Peyer's patch (tissue), 4 donors: ENCODE results near the gene ATP7B. TPM values are rescaled to one million over a fixed set of nuclear protein-coding genes. Genes with fewer than 3 reads are reported as not detected.

Experiments
- DNase-seq, 3 donors: peaks; one replicate each; pipeline ENCODE4 v3.0.0-alpha.2; 2017 to 2019
- H3K27ac ChIP-seq, 4 donors: fragments of 200-600 bp; sonication (generic); one replicate each; pipeline ENCODE4 v1.5.1; 2016 to 2019
- H3K27me3 ChIP-seq, 2 donors: fragments of 200-600 bp; sonication (generic); one replicate each; pipeline ENCODE4 v1.5.1; 2019
- H3K36me3 ChIP-seq, 3 donors: fragments of 200-600 bp; sonication (generic); one replicate each; pipeline ENCODE4 v1.5.1; 2016 to 2019
- H3K4me1 ChIP-seq, 4 donors: fragments of 200-600 bp; sonication (generic); one replicate each; pipeline ENCODE4 v1.5.1; 2016 to 2019
- H3K4me3 ChIP-seq, 4 donors: fragments of 200-600 bp; sonication (generic); 1 replicate in 3 of 4; 2 replicates in 1 of 4; pipeline ENCODE4 v1.5.1; 2016 to 2019; ENCODE audit warnings: mild to moderate bottlenecking in 1 of 4
- H3K9me3 ChIP-seq, 4 donors: fragments of 200-600 bp; sonication (generic); one replicate each; pipeline ENCODE4 v1.5.1; 2016 to 2019; ENCODE audit warnings: mild to moderate bottlenecking in 1 of 4
- POLR2A ChIP-seq, 2 donors: fragments of 450-650 bp; IDR thresholded peaks; one replicate each; pipeline ENCODE4 v1.5.1; 2017; ENCODE audit warnings: antibody characterized with exemption in 2 of 2, mild to moderate bottlenecking in 2 of 2, moderate library complexity in 2 of 2
- total RNA-seq, 4 donors: library from RNA; depleted of rRNA; stranded (reverse); fragments of >200 nt; gene quantifications; one replicate each; pipeline ENCODE4 v1.1.0, GENCODE V29; 2016
- TF ChIP-seq, protein P1 (sequence below), 6 experiments: fragments of 450-650 bp in 4 of 6; fragments of 200-600 bp in 2 of 6; sonication (generic) in 1 of 6; IDR thresholded peaks; one replicate each; pipeline ENCODE4 v1.5.1; 2017 to 2019; ENCODE audit warnings: antibody characterized with exemption in 6 of 6, mild to moderate bottlenecking in 3 of 6, moderate library complexity in 1 of 6

ATP7B gene
- total RNA-seq, 4 donors from 2014 or later = 5.0 to 40.2 (median 33.0) TPM

DNA sequence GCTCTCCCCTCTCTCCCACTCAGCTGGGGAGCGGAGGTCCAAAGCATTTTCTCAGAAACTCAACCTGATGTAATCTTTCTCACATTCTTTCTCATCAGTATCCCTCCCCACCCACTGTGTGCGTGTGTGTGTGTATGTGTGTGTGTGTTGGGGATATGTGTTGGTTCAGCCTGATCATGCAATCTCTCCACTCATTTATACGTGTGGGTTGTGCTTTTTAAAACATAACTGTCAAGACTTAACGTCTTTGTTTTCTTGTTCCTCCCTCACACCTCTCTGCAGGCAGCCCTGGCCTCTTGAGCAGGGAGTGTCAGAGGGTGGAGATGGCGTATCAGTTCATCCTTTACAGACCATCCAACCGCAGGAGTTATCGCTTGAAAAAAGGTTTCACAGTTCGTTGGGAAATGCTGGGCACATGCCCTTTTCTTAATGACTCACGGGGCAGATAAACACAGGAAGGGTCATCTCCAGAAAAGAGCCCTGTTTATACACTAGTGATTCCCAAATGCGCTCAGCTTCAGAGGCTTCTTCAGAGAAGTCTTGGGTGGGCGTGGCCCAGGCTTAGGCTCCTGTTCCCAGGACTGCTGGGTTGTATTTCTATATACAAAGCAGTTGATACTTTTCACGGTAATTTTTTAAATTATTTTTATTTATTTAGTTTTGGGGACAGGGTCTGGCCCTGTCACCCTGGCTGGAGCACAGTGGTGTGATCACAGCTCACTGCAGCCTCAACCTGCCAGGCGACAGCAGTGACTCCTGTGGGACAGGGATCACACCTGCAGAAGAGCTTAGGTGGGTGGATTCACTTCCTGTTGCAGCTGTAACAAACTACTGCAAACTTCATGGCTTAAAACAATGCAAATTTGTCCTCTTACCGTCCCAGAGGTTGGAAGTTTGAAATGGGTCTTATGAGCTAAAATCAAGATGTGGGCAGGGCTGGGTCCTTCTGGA, 89.2 kb downstream of the ATP7B start:
- H3K27ac ChIP-seq = no peak overlapping the region
- H3K9me3 ChIP-seq = no peaks in the 10 kb centered on the region
- no peaks in the 10 kb centered on the region for H3K27me3 ChIP-seq
- no peaks in the 10 kb centered on the region for H3K4me1 ChIP-seq
- H3K36me3 ChIP-seq = peaks cover 0 to 4% (median 0%) of the 10 kb centered on the region in 3 donors
- no peak overlapping the region for H3K4me3 ChIP-seq
- TF ChIP-seq POLR2A (IDR thresholded peaks at IDR 0.05) = no peak
- TF ChIP-seq, protein P1, sequence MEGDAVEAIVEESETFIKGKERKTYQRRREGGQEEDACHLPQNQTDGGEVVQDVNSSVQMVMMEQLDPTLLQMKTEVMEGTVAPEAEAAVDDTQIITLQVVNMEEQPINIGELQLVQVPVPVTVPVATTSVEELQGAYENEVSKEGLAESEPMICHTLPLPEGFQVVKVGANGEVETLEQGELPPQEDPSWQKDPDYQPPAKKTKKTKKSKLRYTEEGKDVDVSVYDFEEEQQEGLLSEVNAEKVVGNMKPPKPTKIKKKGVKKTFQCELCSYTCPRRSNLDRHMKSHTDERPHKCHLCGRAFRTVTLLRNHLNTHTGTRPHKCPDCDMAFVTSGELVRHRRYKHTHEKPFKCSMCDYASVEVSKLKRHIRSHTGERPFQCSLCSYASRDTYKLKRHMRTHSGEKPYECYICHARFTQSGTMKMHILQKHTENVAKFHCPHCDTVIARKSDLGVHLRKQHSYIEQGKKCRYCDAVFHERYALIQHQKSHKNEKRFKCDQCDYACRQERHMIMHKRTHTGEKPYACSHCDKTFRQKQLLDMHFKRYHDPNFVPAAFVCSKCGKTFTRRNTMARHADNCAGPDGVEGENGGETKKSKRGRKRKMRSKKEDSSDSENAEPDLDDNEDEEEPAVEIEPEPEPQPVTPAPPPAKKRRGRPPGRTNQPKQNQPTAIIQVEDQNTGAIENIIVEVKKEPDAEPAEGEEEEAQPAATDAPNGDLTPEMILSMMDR (IDR thresholded peaks at IDR 0.05) = no peak
- DNase-seq = no peak

DNA sequence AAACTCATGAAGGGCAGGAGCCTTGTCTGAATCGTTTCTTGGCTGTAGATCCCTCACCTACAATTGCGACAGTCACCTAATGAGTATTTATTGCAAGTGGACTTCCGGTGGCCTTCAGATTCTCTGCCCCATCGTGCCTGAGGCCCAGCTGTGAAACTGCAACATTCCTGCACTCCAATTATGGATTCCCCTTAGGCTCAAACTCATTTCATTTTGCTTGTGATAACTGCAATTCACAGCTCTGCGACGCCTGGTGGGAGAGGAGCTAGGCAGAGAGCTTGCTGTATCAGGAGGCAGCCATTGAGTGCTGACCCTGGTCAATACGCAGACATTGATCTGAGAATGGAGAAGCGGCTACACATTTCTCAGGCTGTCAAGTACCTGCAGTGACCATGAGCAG, 90.5 kb downstream of the ATP7B start:
- no peak for DNase-seq
- TF ChIP-seq POLR2A (IDR thresholded peaks at IDR 0.05) = no peak
- TF ChIP-seq, protein P1 (IDR thresholded peaks at IDR 0.05) = no peak
- Histone ChIP-seq H3K27me3 (no peaks in the 10 kb centered on the region), H3K27ac (no peak overlapping the region), H3K4me3 (no peak overlapping the region), H3K9me3 (no peaks in the 10 kb centered on the region), H3K36me3 (peaks cover 0 to 4% (median 0%) of the 10 kb centered on the region in 3 donors), H3K4me1 (no peaks in the 10 kb centered on the region)

DNA sequence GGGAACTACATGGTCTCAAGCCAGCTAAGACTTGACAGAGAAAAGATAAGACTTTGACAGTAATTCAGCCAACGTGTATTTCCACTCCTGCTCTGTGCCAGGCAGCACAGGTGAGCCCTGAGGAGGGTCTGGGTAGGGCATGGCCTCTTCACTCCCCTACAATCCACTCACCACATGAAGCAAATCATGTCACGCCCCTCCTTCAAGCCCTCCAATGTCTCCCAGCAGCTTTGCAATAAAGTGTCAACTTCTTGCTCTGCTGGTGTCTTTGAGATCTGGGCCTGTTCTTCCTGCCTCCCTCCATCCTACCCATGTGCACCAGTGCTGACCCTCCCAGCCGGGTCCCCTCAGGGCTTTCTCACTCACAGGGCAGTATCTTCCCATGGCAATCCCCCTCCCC, 91.0 kb downstream of the ATP7B start:
- Histone ChIP-seq H3K4me1 (no peaks in the 10 kb centered on the region), H3K4me3 (no peak overlapping the region), H3K9me3 (no peaks in the 10 kb centered on the region), H3K36me3 (peaks cover 0 to 4% (median 0%) of the 10 kb centered on the region in 3 donors), H3K27me3 (no peaks in the 10 kb centered on the region), H3K27ac (no peak overlapping the region)
- TF ChIP-seq, protein P1 (IDR thresholded peaks at IDR 0.05) = no peak
- no peak for TF ChIP-seq POLR2A (IDR thresholded peaks at IDR 0.05)
- DNase-seq = no peak

DNA sequence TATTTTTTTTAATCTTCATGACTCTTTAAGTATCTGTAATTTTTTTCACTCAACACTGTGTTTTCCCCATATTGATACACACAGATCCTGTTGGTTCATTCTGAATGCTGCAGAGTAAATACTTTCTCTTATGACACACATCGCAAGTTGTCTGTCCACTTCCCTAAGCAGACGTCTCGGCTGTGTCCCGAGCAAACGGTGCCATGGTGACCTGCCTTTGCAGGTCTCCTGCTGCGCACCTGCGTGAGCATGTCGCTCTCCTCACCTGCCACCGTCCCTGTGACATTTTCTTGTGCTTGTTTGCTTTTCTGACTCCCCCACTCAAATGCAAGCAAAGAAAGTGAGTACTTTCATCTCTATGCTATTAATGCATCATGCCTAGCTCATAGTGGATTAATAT, 91.7 kb downstream of the ATP7B start:
- TF ChIP-seq POLR2A (IDR thresholded peaks at IDR 0.05) = no peak
- TF ChIP-seq, protein P1 (IDR thresholded peaks at IDR 0.05) = no peak
- no peaks in the 10 kb centered on the region for H3K27me3 ChIP-seq
- no peak overlapping the region for H3K27ac ChIP-seq
- DNase-seq = no peak
- no peaks in the 10 kb centered on the region for H3K9me3 ChIP-seq
- H3K36me3 ChIP-seq = peaks cover 0 to 4% (median 0%) of the 10 kb centered on the region in 3 donors
- no peaks in the 10 kb centered on the region for H3K4me1 ChIP-seq
- no peak overlapping the region for H3K4me3 ChIP-seq

DNA sequence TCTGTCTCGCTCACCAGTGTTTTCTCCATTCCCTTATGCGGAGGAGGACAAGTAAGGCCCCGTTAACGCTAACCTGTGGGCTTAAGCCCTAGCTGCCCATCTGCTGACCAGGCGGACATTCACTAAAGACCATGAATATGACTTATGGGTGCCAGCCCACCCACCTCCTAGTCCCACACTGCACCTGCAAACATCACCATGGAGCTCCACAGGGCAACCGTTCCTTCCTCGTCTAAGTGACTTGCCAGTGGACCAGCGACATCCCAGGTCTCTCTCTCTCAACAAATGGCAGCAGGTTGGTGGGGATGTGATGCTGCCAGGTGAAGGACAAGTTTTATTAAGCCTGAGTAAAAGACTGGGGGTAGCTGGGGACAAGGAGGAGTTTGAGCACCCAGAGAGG, 94.3 kb downstream of the ATP7B start:
- Histone ChIP-seq H3K36me3 (no peaks in the 10 kb centered on the region), H3K4me1 (no peaks in the 10 kb centered on the region), H3K9me3 (no peaks in the 10 kb centered on the region), H3K4me3 (no peak overlapping the region), H3K27me3 (no peaks in the 10 kb centered on the region), H3K27ac (no peak overlapping the region)
- DNase-seq = no peak
- TF ChIP-seq POLR2A (IDR thresholded peaks at IDR 0.05) = no peak
- TF ChIP-seq, protein P1 (IDR thresholded peaks at IDR 0.05) = no peak
